GM19463 (cell line): Measurements from ENCODE around the gene ARHGEF17.

Experiments
- ATAC-seq: cut with Tn5 transposase; IDR thresholded peaks from one replicate; pipeline ENCODE4 v1.9.1; 2021; ENCODE audit warnings: mild to moderate bottlenecking, moderate library complexity; ENCODE audit not compliant: unreplicated experiment

The ARHGEF17 gene

DNA sequence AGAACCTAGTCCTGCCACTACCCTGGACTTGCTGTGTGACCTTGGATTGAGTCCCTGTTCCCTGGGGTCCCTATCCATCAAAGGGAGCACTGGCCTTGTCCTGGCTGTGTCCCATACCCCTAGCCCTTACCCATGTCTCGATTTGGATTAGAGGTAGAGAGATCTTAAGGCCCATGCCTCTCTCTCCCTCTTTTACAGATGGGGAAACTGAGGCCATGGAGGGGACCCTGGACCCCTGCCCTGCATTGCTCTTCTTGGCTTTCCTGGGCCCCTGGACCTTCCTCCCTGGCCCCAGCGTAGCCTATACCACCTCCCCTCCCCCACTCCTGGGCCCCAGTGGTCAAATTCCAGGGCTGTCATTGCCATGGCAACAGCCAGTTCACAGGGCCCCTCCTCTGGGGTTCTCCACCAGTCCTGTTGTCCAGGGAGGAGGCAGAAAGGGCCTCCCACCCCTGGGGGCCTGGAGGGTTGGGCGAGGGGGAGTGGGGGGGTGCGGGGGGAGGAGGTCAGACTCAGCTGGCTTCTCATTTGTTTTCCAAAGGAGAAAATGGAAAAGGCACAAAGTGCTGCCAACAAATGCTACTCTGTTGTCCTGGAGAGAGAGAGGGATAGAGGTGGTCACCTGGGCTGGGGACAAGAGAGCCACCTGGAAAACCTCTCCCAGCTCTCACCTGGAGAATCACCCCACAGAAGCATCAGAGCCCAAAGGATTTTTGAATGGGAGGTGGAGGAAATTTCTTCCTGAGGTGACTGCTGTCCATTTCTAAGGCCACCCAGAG is 23.3 kb downstream of the ARHGEF17 start:
- ATAC-seq = no peak

DNA sequence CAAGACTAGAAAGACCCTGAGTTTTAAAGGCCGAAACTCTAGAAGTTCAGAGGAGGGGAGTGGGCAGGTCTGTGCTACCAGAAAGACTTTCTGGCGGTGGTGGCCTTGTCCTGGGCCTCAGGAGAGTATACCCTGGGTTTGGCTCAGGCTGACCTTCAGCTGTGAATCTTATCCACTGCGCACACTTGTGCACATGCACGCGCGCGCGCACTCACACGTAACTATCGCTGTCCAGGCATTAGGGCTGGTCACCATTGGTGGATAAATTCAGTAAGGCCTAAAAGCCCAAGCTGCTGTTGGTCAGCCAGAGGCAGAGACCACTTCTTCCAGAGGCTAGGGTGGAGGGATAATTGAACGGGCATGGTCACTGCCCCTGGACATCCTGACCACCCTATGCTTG is 25.1 kb downstream of the ARHGEF17 start:
- no peak for ATAC-seq

DNA sequence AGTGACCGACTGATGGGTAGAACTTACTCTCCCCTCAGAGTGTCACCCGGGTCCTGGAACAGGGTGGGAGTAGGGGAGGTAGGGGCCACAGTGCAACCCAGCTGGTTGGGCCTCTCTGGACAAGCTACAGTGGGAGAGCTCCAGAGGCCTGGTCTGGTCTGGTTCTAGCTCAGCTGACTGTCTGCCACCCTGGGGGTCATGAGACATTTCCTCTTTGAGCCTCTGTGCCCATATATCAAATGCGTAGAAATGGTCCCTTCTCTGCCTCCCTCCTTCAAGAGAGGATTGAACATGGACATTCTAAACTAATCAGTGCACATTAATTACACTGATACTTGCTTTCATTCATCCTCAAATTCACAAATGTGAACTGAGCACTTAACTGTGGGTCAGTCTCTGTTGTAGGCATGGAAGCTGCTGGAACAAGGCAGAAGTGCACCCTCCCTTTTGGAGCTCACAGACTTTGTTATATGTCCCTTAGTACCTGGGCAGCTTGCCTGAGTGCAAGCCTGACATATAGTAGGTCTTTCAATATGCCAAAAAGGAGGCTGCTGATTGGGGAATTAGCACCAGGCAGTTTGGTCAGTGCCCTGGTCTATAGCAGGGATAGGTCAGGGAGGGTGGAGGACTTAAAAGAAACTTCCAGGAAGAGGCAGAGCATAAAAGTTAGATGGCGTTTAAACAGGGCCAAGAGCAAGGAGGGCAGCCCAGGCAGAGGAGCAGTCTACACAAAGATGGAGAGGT is 25.7 kb downstream of the ARHGEF17 start:
- ATAC-seq = no peak

DNA sequence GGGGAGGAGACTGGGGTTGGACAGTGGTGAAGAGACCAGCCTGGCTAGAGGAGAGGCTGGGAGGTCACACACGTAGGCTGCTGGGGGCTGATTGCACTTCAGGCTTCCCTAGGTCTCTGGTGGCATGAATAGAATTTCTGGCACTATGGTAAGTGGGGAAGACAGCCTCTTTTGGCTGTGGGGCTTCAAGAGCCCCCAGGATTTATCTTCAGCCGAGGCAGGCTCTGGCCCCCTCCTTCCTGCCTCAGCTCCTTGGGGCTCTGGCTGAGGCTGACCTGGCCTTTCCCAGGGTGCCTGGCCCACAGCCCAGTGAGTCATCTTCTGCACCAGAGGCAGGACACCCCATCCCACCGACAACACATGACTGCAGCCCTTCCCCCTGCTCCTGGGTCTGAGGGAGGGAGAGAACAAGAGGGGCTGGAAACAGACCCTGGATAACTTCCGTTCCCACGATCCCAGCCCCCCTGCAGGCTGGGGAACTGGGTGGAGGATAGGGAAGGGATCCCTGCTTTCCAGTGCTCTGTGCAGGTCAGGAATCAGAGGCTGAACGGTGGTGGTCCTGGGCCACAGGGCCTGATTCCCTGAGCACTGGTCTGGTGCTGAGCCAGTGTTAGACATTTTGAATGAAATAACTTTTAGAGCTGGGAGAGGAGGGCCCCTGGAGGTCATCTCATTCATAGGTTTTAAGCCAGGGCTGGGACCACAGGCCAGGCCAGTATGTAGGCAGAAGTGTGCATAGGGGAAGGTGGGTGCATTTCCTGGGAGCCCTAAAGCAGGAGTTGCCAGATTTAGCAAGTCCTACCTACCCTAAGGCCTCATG is 26.5 kb downstream of the ARHGEF17 start:
- no peak for ATAC-seq

DNA sequence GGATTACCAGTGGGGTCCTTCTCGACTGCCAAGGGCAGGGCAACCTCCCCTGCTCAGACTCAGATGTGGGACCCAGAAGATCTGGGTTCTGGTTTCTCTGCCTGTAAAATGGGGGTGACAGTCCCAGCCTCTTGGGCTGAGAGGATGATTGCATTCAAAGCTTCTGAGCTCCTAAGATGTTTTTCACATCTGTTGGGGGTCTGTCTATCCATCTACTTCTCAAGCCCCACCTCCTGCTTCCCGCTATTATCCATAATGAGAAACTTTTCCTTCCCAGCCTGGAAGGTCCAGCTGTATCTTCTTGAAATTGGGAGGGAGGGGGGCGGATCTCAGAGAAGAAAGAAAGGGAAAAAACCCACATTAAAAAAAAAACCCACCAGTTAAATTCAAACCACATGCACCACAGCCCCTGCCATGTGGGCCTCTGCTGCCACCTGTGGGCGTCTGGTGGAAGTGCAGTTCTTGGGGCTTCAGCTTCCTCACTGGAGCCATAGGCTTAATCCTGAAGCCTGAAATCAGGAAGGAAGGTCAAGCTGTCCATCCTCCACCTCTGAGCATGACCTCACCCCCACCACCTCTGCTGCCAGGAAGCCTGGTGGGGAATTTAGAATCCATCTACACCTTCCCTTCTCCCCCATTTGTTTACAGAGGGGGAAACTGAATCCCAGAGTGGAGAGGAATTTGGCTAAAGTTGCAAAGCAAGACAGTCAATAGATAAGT is 27.3 kb downstream of the ARHGEF17 start:
- ATAC-seq = no peak

DNA sequence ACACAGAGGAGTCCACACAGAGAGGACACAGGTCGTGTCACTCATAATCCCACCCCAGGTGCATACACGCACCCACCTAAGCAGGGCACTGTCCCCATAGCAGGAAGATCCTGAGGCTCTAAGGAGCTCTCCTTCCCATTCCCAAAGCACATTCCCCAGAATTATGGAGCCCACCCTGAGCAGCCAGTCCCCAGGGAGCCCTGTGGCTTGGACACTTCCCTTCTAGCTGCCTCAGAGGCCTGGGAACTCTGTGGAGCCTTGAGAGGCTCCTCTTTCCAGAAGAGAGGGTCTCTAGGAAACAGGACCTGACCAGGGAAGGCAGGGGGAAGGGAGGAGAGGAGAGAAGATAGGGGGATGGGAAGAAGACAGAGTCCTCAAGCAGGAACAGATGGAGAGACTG is 29.8 kb downstream of the ARHGEF17 start:
- no peak for ATAC-seq

DNA sequence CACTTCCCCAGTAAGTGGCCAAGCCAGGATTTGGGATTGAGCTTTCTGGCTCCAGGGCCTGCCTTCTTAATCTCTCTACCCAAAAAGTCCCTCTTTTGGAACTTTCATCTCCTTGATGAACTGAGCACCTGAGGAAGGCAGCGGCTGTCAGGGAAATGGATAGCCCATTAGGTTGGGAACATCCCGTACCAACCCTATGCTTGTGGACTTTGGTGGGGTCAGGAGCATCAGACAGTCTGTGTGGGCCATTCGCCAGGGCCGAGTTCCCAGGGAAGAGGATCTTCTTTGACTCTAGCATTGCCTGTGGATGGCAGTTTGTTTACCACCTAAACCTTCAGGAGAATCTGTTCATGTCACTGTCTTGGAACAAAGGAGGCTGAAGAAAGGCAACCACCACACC is 30.2 kb downstream of the ARHGEF17 start:
- ATAC-seq = no peak

DNA sequence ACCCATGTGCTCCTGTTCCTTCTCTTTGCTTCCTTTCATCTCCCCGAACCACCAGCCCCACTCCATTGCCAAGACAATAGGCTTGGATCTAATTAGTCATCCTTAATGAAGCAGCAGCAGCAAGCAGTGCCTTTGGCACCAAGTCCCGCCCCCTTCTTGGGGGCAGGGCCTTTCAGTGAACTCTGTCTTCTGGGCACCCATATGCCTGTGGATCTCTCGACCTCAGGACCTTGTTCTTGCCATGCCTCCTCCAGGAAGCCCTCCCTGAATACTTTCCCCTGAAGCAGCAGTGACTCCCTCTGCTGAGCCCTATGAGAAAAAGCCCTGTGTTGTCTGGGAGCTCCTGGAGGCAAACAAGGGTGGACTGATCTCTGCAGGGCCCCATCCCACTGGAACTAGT is 32.1 kb downstream of the ARHGEF17 start:
- ATAC-seq = no peak

DNA sequence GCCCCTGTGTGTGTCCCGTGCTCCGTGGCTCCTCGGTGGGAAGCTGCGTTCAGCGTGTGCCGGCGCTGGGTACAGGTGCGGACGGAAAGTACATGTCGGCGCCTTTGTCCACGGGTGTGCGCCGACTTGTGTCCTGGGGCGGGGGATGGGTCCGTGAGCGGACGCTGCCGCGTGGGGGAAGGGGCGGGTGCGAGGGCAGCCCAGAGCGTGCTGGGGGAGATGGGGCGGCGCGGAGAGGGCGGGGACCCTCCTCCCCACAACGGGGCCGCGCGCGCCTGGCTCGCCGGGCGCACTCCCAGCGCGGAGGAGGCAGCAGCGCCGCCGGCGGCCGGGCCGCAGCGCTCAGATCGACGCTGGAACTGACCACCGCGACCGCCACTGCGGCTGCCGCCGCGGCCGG is 34.6 kb downstream of the ARHGEF17 start:
- no peak for ATAC-seq

DNA sequence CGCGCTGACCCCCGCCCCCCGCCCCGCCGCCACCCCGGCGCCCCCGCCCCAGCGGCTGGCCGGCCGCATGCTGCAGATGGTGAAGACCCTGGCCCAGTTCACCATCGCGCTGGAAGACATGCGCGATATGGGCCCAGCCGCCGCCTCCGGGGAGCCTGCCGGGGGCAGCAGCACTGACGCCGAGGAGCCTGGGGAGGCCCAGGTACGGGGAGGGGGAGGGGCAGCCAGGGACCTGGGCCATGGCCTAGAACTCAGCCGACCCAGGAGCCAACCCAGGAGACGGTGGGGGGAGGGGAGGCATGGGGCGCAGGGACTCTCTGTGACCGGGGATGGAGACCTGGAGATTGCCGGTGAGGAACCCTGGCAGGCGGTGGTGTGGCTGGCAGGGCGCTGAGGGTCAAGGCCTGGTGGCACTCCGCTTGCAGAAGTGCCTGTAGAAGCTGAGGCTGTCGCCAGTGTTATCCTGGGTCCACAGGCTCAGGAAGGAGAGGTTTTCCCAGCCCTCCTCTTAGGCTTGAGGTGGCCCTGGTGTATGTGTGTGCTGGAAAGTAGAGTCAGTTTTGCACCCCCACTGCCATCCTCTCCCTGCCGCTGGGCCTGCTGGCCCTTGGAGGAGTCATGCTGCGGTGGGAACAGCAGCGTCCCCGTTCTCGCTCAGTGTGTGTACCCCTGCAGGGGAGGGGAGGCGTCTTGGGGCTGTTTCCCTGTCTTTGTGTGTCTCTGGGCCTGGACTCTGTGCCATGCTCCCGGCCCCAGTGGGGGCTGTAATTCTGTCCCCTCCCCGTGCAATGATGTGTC is 35.2 kb downstream of the ARHGEF17 start:
- no peak for ATAC-seq

DNA sequence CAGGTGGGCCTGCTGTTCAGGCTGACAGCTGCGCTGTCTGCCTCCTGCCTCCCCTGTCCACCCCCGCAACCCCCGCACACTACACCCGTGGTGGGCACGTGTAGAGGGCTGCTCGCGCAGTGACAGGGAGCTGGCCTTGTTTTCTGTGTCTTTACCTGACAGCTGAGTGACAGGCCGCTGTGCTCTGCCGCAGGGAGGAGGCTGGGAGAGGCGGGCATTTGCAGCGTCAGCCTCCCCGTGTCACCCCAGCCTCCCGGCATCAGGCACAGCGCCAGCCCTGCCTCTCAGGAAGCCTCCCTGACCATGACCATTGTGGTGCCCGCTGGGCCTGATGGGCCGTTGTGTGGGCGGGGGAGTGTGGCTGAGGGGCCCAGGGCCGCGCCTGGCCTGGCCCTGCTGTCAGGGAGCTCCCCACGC is 36.1 kb downstream of the ARHGEF17 start:
- no peak for ATAC-seq

DNA sequence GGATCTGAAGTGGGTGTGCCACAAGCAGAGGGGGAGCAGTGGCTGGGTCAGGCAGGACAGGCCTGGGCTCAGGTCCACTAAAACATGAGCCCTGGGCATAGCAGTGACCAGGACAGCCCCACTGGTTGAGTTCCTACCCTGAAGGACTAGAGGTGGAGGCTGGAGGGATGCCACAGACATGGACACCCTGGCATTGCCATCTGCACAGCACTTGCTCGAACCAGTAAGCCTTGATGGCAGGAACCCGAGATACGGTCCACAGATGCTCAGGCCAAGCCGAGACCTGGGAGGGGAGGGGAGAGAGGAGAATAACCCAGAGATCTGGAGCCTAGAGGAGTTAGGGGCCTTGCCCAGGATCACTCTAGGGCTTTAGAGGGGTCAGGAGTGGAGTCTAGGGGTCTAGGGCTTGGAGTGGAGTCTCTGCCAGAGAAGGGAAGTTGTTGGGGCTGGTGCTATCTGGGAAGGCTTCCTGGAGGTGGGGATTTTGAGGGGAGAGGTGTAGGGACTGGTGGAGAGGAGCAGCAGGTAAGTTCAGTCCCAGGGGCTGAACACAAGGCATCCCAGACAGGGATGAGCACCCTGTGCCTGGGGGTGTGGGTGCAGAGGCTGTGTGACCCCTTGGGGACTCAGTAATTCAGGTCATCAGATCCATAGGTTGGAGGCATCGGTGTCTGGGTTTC is 37.5 kb downstream of the ARHGEF17 start:
- ATAC-seq = no peak

DNA sequence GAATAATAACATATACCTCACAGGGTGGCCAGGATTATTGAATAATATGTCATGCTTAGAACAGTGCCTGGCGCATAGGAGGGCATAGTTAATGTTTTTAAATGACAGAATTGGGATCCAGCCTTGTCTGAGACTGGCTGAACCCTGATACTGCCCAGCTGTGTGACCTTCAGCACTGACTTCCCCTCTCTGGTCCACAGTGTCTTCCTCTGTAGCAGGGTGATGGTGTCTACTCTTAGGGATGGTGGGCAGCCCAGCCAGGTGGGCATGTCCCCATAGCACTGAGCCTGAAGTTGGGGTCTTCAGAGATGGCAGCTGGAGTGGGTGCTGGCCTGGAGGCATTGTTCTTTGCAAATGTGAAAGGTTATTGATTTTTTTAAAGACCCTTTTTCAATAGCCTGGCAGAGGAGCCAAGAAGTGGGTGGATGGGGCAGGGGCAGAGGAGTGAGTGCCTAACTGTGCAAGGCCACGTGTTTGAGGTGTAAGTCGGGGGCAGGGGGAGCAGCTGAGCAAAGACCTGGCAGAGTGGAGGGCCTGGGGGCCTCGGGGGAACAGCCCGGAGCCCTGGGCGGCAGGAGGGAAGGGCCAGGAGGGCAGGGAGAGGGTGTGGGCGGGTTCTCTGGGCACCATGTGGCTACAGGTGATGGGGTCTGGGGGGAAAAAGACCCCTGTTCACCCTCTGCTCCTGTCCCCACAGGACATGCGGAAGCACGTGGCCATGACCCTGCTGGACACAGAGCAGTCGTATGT is 38.3 kb downstream of the ARHGEF17 start:
- ATAC-seq = no peak

DNA sequence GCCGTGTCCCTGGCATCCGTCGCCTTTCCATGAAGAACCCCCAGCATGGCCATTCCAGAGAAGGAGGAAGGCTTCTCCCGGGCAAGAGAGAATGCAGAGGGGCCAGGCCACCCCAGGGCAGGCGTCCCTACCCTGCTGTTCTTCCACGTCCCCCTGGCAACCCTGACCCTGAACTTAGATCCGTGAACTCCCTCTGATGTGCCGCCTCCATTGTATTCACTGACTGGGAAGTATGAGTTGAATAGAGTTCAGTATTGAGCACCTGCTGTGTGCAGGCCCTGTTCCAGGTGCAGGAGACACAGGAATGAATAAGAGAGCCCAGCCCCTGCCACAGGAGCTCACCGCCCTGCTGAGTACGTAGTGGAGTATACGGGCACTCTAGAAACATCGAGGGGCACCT is 39.0 kb downstream of the ARHGEF17 start:
- ATAC-seq = no peak

DNA sequence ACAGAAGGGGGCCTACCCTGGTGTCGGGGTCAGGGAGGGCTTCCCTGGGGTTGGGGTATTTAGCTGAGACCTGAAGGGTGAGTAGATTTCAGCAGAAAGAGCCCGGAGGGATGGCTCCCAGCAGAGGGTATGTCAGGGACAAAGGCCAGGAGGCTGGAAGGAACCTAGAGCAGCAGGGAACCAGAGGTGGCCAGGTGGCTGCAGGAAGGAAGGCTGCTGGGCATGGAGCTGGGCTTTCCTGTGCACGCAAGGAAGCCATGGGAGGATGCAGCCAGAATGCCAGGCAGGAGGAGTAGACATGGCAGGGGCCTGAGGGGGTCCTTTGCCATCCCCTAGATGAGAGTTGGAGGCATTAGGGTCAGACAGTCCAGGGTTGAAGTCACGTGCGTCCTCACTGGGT is 40.8 kb downstream of the ARHGEF17 start:
- ATAC-seq = no peak

DNA sequence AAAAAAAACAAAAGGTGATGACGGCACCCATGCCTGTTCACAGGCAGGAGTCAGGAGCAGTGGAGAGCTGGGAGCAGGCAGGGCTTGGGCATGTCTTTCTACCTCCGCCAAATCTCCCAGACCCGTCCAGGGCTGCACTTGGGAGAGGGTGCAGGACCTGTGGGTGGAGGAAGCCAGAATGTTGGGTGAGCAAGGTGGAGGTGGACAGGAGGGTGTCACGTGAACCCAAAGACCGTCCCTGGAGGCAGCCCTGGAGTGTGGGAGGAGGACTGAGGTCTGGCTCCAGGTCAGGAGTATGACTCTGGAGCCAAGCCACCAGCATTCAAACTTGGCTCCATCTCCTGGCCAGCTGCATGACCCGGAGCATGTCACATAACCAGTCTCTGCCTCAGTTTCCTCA is 41.6 kb downstream of the ARHGEF17 start:
- ATAC-seq = no peak

DNA sequence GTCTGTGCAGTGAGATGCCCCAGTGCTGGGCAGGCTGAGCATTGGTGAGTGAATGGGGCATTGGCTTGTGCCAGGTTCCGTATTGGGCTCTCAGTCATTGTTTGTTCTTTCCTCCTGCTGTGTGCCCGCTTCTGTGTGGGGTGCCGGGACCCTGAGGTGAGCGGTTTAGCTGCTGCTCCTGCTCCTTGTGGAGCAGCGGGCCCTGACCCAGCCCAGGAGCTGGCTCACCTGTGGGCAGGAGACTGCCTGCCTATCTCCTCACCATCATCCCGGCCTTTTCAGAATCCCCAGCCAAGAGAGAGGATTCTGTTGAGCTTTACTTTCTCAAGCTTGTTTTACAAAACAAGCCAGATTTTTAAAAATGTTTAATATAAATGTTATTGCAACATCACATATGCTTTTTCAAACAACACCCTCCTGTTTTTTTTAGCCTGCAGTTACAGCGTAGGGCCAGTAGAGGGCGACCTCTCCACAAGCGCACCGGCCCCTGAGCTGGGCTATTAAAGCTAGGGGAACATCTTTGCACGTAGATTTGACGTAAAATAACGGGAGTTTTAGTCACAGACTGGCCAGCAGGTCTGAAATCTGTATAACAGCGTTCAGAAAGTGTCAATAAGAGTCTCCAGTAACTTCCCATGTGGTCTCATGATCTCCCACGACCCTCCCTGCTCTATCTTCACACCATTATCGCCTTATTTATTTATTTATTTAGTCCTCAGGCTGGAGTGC is 43.0 kb downstream of the ARHGEF17 start:
- no peak for ATAC-seq

DNA sequence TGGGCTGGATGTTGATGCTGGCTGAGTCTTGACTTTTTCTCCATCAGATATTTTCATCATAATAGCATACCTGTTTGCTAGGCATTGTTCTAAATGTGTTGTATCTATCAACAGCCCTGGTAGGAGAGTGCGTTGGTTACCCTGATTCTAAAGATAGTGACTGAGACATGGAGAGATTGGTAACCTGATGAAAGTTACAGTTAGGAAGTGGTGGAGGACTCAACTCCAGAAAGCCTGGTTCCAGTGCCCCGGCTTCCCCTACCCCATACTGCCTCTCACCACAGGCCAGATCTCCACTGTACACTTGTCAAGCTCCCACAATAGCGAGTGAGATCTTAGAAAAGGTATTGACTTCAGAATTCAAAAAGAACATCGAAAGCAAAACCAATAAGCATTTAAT is 45.3 kb downstream of the ARHGEF17 start:
- ATAC-seq = no peak
